ENCODE results near the gene PLXNA2.

- TF ChIP-seq EZH2 (IDR thresholded peaks at IDR 0.05): no peak
- TF ChIP-seq EZH2phosphoT487 (IDR thresholded peaks at IDR 0.05): no peak
- TF ChIP-seq, protein P1, sequence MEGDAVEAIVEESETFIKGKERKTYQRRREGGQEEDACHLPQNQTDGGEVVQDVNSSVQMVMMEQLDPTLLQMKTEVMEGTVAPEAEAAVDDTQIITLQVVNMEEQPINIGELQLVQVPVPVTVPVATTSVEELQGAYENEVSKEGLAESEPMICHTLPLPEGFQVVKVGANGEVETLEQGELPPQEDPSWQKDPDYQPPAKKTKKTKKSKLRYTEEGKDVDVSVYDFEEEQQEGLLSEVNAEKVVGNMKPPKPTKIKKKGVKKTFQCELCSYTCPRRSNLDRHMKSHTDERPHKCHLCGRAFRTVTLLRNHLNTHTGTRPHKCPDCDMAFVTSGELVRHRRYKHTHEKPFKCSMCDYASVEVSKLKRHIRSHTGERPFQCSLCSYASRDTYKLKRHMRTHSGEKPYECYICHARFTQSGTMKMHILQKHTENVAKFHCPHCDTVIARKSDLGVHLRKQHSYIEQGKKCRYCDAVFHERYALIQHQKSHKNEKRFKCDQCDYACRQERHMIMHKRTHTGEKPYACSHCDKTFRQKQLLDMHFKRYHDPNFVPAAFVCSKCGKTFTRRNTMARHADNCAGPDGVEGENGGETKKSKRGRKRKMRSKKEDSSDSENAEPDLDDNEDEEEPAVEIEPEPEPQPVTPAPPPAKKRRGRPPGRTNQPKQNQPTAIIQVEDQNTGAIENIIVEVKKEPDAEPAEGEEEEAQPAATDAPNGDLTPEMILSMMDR (IDR thresholded peaks at IDR 0.05): no peak
These were observed 63.8 kb downstream of the PLXNA2 start for GRCh38 chr1:208180421-208180820.
